ENCODE measurements around the gene AKAP13.
"Not testable (repeated sequence)": the region's sequence is repeated elsewhere in the genome, so short reads cannot be mapped to it uniquely, and the experiment has no call there.

The AKAP13 gene

GRCh38 chr15:85477061-85477460 is 96.7 kb downstream of the AKAP13 start:
- H3K27me3 ChIP-seq = peaks cover 0 to 10% (median 0%) of the 10 kb centered on the region in 11 experiments; a peak in 3 of 22 replicates
- no peak overlapping the region for H3K4me2 ChIP-seq
- no peak overlapping the region for H3K27ac ChIP-seq
- no peak for TF ChIP-seq Cebpa-rat (IDR thresholded peaks at IDR 0.05)
- H3K4me3 ChIP-seq = no peak overlapping the region
- H3K4me1 ChIP-seq = peaks cover 45 to 58% (median 51%) of the 10 kb centered on the region in 10 experiments
- no peaks in the 10 kb centered on the region for H3K9me3 ChIP-seq (replicated peaks in 1 of 11)
- peaks cover 24 to 88% (median 64%) of the 10 kb centered on the region in 11 experiments; a peak in 19 of 22 replicates for H4K20me1 ChIP-seq
- no peak overlapping the region for H3K9ac ChIP-seq
- no peaks in the 10 kb centered on the region for H3K36me3 ChIP-seq

DNA sequence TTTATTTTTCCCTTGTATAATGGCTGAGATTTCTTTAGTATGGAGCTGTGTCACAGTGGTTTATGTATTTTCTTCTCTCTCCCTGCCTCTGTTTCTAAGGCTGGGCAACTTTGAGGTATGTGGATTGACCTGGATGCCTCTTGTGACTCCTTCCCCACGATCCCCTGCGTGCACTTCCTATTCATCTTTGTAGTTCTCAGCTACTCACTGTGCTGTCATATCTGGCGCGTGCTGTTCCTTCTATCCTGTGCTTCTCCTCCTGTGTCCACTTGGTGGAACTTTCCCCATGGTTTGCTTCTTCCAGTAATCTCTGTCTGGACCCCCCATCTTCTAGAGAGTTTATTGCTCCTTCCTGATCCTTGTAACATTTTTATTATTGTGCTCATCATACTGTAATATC is 97.3 kb downstream of the AKAP13 start:
- Histone ChIP-seq H3K27me3 (peaks cover 0 to 10% (median 0%) of the 10 kb centered on the region in 11 experiments; a peak in 3 of 22 replicates), H3K4me3 (no peak overlapping the region), H3K36me3 (no peaks in the 10 kb centered on the region), H4K20me1 (peaks cover 24 to 90% (median 69%) of the 10 kb centered on the region in 11 experiments; a peak in 19 of 22 replicates), H3K4me2 (no peak overlapping the region), H3K27ac (no peak overlapping the region), H3K9me3 (replicated peaks in 1 of 11) (no peaks in the 10 kb centered on the region), H3K4me1 (peaks cover 51 to 65% (median 58%) of the 10 kb centered on the region in 10 experiments), H3K9ac (no peak overlapping the region)
- TF ChIP-seq Cebpa-rat (IDR thresholded peaks at IDR 0.05) = no peak

GRCh38 chr15:85479071-85479647 is 98.8 kb downstream of the AKAP13 start:
- H3K36me3 ChIP-seq = no peaks in the 10 kb centered on the region
- H3K4me2 ChIP-seq = peak overlapping the region in 3 of 11 experiments; percentile 2 to 10 (median 3); a peak in 1 of 22 replicates
- H3K4me1 ChIP-seq = peaks cover 49 to 63% (median 56%) of the 10 kb centered on the region in 10 experiments
- H3K27ac ChIP-seq = no peak overlapping the region
- H3K4me3 ChIP-seq = no peak overlapping the region
- peaks cover 0 to 10% (median 0%) of the 10 kb centered on the region in 11 experiments; a peak in 3 of 22 replicates for H3K27me3 ChIP-seq
- no peak overlapping the region for H3K9ac ChIP-seq
- peaks cover 24 to 80% (median 56%) of the 10 kb centered on the region in 11 experiments; a peak in 19 of 22 replicates for H4K20me1 ChIP-seq
- no peaks in the 10 kb centered on the region for H3K9me3 ChIP-seq (replicated peaks in 1 of 11)
- TF ChIP-seq Cebpa-rat (IDR thresholded peaks at IDR 0.05) = no peak

DNA sequence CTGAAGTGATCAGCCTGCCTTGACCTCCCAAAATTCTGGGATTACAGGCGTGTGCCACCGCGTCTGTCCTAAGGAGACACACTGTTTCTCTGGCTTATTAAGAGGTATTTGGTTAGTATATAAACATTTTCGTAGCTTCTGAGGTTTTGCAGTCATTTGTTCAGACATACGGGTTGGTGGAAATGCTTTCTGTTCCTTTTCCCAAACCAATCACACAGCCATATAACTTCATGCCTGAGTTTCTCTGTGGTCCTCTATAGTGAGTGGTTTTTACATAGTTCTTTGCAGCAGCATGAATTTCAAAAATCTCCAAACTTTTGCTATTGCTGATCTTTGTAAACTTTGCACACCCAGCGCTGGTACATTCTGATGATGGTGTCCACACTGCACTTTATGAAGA is 100.5 kb downstream of the AKAP13 start:
- Histone ChIP-seq H4K20me1 (peaks cover 10 to 81% (median 43%) of the 10 kb centered on the region in 11 experiments; a peak in 16 of 22 replicates), H3K4me2 (peak overlapping the region; percentile 39 to 71 (median 56)), H3K9ac (no peak overlapping the region), H3K4me1 (peaks cover 31 to 51% (median 48%) of the 10 kb centered on the region in 10 experiments), H3K36me3 (no peaks in the 10 kb centered on the region), H3K9me3 (replicated peaks in 1 of 11) (no peaks in the 10 kb centered on the region), H3K4me3 (no peak overlapping the region), H3K27me3 (peaks cover 0 to 9% (median 0%) of the 10 kb centered on the region in 11 experiments; a peak in 2 of 22 replicates), H3K27ac (no peak overlapping the region)
- TF ChIP-seq Cebpa-rat (IDR thresholded peaks at IDR 0.05) = no peak

DNA sequence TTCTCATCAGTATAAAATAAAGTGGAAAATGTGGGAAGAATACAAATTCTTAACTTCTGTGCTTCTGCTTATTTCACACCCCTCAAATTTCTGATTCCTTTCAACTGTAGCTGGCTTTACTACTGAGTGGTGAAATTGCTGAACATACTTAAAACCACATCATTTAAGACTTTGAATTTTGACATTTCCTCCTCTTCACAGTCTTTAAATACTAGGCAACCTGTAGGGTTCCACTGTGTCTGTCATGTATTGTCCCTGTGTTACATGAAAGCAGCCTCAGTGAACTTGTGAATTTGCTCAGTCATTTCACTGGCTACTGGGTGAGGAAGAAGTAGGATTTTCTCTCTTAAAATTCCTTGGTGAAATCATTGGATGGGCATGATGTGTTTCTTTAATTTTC is 101.1 kb downstream of the AKAP13 start:
- H3K4me1 ChIP-seq = peaks cover 34 to 51% (median 45%) of the 10 kb centered on the region in 10 experiments
- not testable (repeated sequence) for H3K9me3 ChIP-seq (replicated peaks in 1 of 11); H3K36me3 ChIP-seq; H3K27ac ChIP-seq; H3K9ac ChIP-seq; H3K27me3 ChIP-seq; H3K4me3 ChIP-seq
- peaks cover 8 to 74% (median 37%) of the 10 kb centered on the region in 11 experiments; a peak in 12 of 22 replicates for H4K20me1 ChIP-seq
- H3K4me2 ChIP-seq = peak overlapping the region; percentile 13 to 71 (median 51); a peak in 17 of 22 replicates

DNA sequence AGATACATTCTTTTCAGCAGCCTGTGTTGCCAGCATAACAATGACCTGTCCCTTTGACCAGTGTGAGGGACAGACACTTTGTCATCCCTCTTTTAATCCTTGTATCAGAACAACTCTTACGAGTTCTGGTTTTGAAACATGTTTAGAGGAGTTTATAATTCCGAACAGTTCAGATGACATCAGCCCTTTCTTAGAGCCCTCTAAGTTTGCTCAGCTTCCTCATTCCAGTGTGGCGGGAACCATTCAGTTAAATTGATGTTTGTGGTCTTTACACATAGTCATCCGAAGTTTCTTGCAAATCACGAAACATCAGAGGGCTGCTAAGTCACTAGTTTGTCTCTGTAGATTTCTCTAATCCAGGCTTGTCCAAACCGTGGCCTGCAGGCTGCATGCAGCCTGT is 102.5 kb downstream of the AKAP13 start:
- H3K27ac ChIP-seq = peak overlapping the region in 4 of 11 experiments; percentile 17 to 45 (median 25); a peak in 1 of 22 replicates

GRCh38 chr15:85483955-85484354 is 103.6 kb downstream of the AKAP13 start:
- H3K9me3 ChIP-seq (replicated peaks in 1 of 11); H3K27ac ChIP-seq; H3K9ac ChIP-seq; H3K4me3 ChIP-seq; H3K27me3 ChIP-seq: not testable (repeated sequence)
- peaks cover 34 to 52% (median 46%) of the 10 kb centered on the region in 10 experiments for H3K4me1 ChIP-seq
- peaks cover 0 to 16% (median 9%) of the 10 kb centered on the region in 11 experiments; a peak in 13 of 22 replicates for H3K36me3 ChIP-seq
- H4K20me1 ChIP-seq = peaks cover 0 to 54% (median 29%) of the 10 kb centered on the region in 11 experiments; a peak in 12 of 22 replicates
- H3K4me2 ChIP-seq = 0 out of 22 replicates have a peak overlapping the region, but pooled peaks of 2 of the 11 experiments have one; percentile 61 to 71

More for the DNA sequence above, 102.5 kb downstream of the AKAP13 start:
- Histone ChIP-seq H3K9ac (peak overlapping the region in 2 of 11 experiments; percentile 38 to 43; a peak in 2 of 22 replicates), H3K36me3 (peaks cover 0 to 13% (median 6%) of the 10 kb centered on the region in 11 experiments; a peak in 13 of 22 replicates), H3K4me1 (peaks cover 34 to 52% (median 46%) of the 10 kb centered on the region in 10 experiments), H3K9me3 (replicated peaks in 1 of 11) (no peaks in the 10 kb centered on the region), H3K27me3 (no peaks in the 10 kb centered on the region), H4K20me1 (peaks cover 0 to 61% (median 31%) of the 10 kb centered on the region in 11 experiments; a peak in 12 of 22 replicates), H3K4me2 (peak overlapping the region; percentile 36 to 71 (median 58)), H3K4me3 (no peak overlapping the region)
- TF ChIP-seq Cebpa-rat (IDR thresholded peaks at IDR 0.05) = no peak

DNA sequence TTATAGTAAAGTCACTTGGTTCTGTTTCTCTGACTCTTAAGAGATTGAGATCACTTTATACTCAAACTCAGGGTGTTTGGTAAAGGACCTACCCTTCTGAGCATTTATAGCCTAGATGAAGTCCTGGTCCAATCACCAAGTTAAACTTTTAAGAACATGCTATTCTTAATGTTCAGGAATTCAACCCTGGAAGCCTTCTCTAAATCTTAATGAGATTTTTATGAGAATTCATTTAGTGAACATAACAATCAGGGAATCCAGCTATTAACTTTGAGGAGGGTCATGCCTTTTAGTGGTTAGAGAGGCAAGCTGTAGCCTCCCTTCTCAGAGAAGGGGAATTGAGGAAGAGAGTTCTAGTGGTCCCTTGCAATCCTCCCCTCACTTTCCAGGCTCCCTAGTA is 104.5 kb downstream of the AKAP13 start:
- H3K4me3 ChIP-seq; H3K27me3 ChIP-seq; H3K27ac ChIP-seq; H3K9ac ChIP-seq; H3K9me3 ChIP-seq (replicated peaks in 1 of 11): not testable (repeated sequence)
- Histone ChIP-seq H3K4me2 (peak overlapping the region in 1 of 11 experiments; percentile 4; a peak in 1 of 22 replicates), H3K36me3 (peaks cover 0 to 16% (median 9%) of the 10 kb centered on the region in 11 experiments; a peak in 13 of 22 replicates), H4K20me1 (peaks cover 0 to 44% (median 20%) of the 10 kb centered on the region in 11 experiments; a peak in 12 of 22 replicates), H3K4me1 (peaks cover 40 to 60% (median 47%) of the 10 kb centered on the region in 10 experiments)

DNA sequence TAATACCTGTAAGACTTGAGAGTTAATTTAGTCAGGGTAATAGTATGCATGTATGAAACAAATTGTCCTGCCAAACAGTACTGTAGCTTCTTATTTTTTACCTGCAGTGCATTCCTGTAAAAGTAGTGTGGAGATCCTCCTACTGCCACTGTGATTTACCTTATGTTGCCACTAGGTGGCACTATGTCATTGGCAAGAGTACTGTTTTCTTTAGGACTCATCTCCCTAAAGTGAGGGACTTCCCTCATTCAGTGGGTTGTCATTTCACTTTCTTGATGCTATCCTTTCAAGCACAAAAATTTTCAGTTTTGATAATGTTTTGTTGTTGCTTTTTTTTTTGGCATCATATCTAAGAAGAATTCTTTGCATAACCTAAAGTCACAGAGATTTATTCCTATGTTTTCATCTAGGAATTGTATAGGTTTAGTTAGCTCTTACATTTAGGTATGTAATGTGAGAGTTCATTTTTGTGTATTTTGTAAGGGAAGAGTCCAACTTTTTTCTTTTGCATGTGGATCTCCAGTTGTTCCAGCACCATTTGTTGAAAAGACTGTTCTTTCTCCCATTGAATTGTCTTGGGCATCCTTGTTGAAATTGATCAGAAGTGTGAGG is 105.7 kb downstream of the AKAP13 start:
- H3K9me3 ChIP-seq (replicated peaks in 1 of 11) = no peaks in the 10 kb centered on the region
- peak overlapping the region in 1 of 11 experiments; percentile 6; a peak in 2 of 22 replicates for H3K4me2 ChIP-seq
- no peak for TF ChIP-seq Cebpa-rat (IDR thresholded peaks at IDR 0.05)
- no peak overlapping the region for H3K27ac ChIP-seq
- H3K9ac ChIP-seq = no peak overlapping the region
- H3K4me3 ChIP-seq = no peak overlapping the region
- peaks cover 0 to 33% (median 14%) of the 10 kb centered on the region in 11 experiments; a peak in 12 of 22 replicates for H4K20me1 ChIP-seq
- H3K27me3 ChIP-seq = no peaks in the 10 kb centered on the region
- H3K36me3 ChIP-seq = peaks cover 0 to 16% (median 9%) of the 10 kb centered on the region in 11 experiments; a peak in 13 of 22 replicates
- H3K4me1 ChIP-seq = peaks cover 31 to 64% (median 43%) of the 10 kb centered on the region in 10 experiments

DNA sequence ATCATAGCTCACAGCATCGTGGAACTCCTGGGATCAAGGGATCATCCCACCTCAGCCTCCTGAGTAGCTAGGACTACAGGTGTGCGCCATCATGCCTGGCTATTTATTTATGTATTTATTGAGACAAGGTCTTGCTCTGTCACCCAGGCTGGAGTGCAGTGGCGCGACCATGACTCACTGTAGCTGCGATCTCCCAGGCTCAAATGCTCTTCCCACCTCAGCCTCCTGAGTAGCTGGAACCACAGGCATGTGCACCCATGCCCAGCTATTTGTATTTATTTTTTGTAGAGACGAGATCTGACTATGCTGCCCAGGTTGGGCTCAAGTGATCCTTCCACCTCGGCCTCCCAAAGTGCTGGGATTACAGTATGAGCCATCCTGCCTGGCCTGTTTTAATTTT is 107.4 kb downstream of the AKAP13 start:
- H3K27ac ChIP-seq; H3K27me3 ChIP-seq; H3K4me2 ChIP-seq; H3K9ac ChIP-seq; H3K9me3 ChIP-seq (replicated peaks in 1 of 11); H3K4me3 ChIP-seq: not testable (repeated sequence)
- H3K4me1 ChIP-seq = peaks cover 14 to 48% (median 27%) of the 10 kb centered on the region in 10 experiments
- H4K20me1 ChIP-seq = peaks cover 0 to 19% (median 3%) of the 10 kb centered on the region in 11 experiments; a peak in 7 of 22 replicates
- H3K36me3 ChIP-seq = peaks cover 0 to 16% (median 9%) of the 10 kb centered on the region in 11 experiments; a peak in 13 of 22 replicates

All from BLaER1 treated with 17β-estradiol and CSF1 and Interleukin-3, amounts not matched to agents 10 nM and 100 nM (cell line).